Measurements from ENCODE around the gene HSD17B13. TPM values are rescaled to one million over a fixed set of nuclear protein-coding genes. Genes with fewer than 3 reads are reported as not detected.
"Not testable (repeated sequence)": the region's sequence is repeated elsewhere in the genome, so short reads cannot be mapped to it uniquely, and the experiment has no call there.

The HSD17B13 gene
- total and polyA plus RNA-seq, 2 donors (not counting 1 experiment from before 2014, with no cell fraction given) = 0.32 to 0.46 TPM

- no peaks in the 10 kb centered on the region for H3K27me3 ChIP-seq (replicated peaks in 1 of 4; ENCODE audit: control extremely low read depth in 1 of 4, control insufficient read depth in 3 of 4, insufficient read depth in 4 of 4, low read length in 3 of 4)
- Mint-ChIP-seq H3K9me3 (ENCODE audit: insufficient read depth) (peaks cover 4% of the 10 kb centered on the region), H3K27me3 (no peaks in the 10 kb centered on the region), H3K4me1 (no peaks in the 10 kb centered on the region), H3K27ac (no peak overlapping the region), H3K4me3 (no peak overlapping the region)
- H3K9ac ChIP-seq (ENCODE audit: low read length) = no peak overlapping the region
- 89% methylated on average over 2 of the region's 2 CpGs for WGBS (ENCODE audit: insufficient coverage)
- ChIA-PET POLR2A (no interaction called here), CTCF (no interaction called here)
- no peak for TF ChIP-seq EZH2 (IDR thresholded peaks at IDR 0.05; ENCODE audit: borderline replicate concordance, insufficient read depth, low read depth, low read length, poor library complexity, severe bottlenecking)
- TF ChIP-seq CTCF (IDR thresholded peaks at IDR 0.05) = no peak
- H3K79me2 ChIP-seq (ENCODE audit: control insufficient read depth, insufficient read depth, low read length) = no peaks in the 10 kb centered on the region
- H4K20me1 ChIP-seq (ENCODE audit: control insufficient read depth, insufficient read depth, low read length, poor library complexity, severe bottlenecking) = no peaks in the 10 kb centered on the region
- H3K4me3 ChIP-seq (ENCODE audit: control extremely low read depth in 1 of 5, extremely low read depth in 1 of 5, insufficient read depth in 1 of 5, low read depth in 2 of 5, low read length in 4 of 5) = no peak overlapping the region
- H3K9me3 ChIP-seq (ENCODE audit: control extremely low read depth in 1 of 3, control insufficient read depth in 2 of 3, insufficient read depth in 1 of 3, low read length in 2 of 3) = peaks cover 0 to 4% (median 2%) of the 10 kb centered on the region in 3 donors
- intact Hi-C loops (cut with micrococcal nuclease) = no loop called here
- H3K4me2 ChIP-seq (replicated peaks; ENCODE audit: low read depth, low read length, poor library complexity, severe bottlenecking) = no peak overlapping the region
- H2AFZ ChIP-seq (ENCODE audit: insufficient read depth, low read depth, low read length, poor library complexity, severe bottlenecking) = no peak overlapping the region
- no peak overlapping the region for H3K27ac ChIP-seq (ENCODE audit: low read length in 2 of 2)
- no peaks in the 10 kb centered on the region for H3K36me3 ChIP-seq (replicated peaks in 1 of 2; ENCODE audit: control extremely low read depth in 1 of 2, control insufficient read depth in 1 of 2, extremely low read depth in 1 of 2, insufficient read depth in 2 of 2, low read length in 1 of 2)
- no peak for ATAC-seq (ENCODE audit: low read depth)
- no peaks in the 10 kb centered on the region for H3K4me1 ChIP-seq (ENCODE audit: control insufficient read depth in 2 of 2, insufficient read depth in 2 of 2, low read length in 2 of 2)
- no peak for DNase-seq
These were observed 24.3 kb downstream of the HSD17B13 start for GRCh38 chr4:87298362-87298761.

GRCh38 chr4:87294911-87295310, 27.8 kb downstream of the HSD17B13 start:
- H3K36me3 ChIP-seq (replicated peaks in 1 of 2; ENCODE audit: control extremely low read depth in 1 of 2, control insufficient read depth in 1 of 2, extremely low read depth in 1 of 2, insufficient read depth in 2 of 2, low read length in 1 of 2); H3K27ac Mint-ChIP-seq; intact Hi-C loops (cut with micrococcal nuclease); CTCF ChIA-PET; H3K4me1 Mint-ChIP-seq; H3K4me1 ChIP-seq (ENCODE audit: control insufficient read depth in 2 of 2, insufficient read depth in 2 of 2, low read length in 2 of 2); DNase-seq; H3K27me3 ChIP-seq (replicated peaks in 1 of 4; ENCODE audit: control extremely low read depth in 1 of 4, control insufficient read depth in 3 of 4, insufficient read depth in 4 of 4, low read length in 3 of 4); H3K9me3 Mint-ChIP-seq (ENCODE audit: insufficient read depth); ATAC-seq (ENCODE audit: low read depth); H2AFZ ChIP-seq (ENCODE audit: insufficient read depth, low read depth, low read length, poor library complexity, severe bottlenecking); H3K4me3 ChIP-seq (ENCODE audit: control extremely low read depth in 1 of 5, extremely low read depth in 1 of 5, insufficient read depth in 1 of 5, low read depth in 2 of 5, low read length in 4 of 5); H3K27ac ChIP-seq (ENCODE audit: low read length in 2 of 2); H3K4me3 Mint-ChIP-seq; POLR2A ChIA-PET; H3K9ac ChIP-seq (ENCODE audit: low read length); H3K9me3 ChIP-seq (ENCODE audit: control extremely low read depth in 1 of 3, control insufficient read depth in 2 of 3, insufficient read depth in 1 of 3, low read length in 2 of 3); H4K20me1 ChIP-seq (ENCODE audit: control insufficient read depth, insufficient read depth, low read length, poor library complexity, severe bottlenecking); H3K4me2 ChIP-seq (replicated peaks; ENCODE audit: low read depth, low read length, poor library complexity, severe bottlenecking); H3K27me3 Mint-ChIP-seq; H3K79me2 ChIP-seq (ENCODE audit: control insufficient read depth, insufficient read depth, low read length): not testable (repeated sequence)
- WGBS (ENCODE audit: insufficient coverage) = 100% methylated on average over 3 of the region's 11 CpGs

- H3K9me3 Mint-ChIP-seq (ENCODE audit: insufficient read depth); H3K27ac Mint-ChIP-seq; H3K27me3 ChIP-seq (replicated peaks in 1 of 4; ENCODE audit: control extremely low read depth in 1 of 4, control insufficient read depth in 3 of 4, insufficient read depth in 4 of 4, low read length in 3 of 4); POLR2A ChIA-PET; H3K79me2 ChIP-seq (ENCODE audit: control insufficient read depth, insufficient read depth, low read length); H3K9me3 ChIP-seq (ENCODE audit: control extremely low read depth in 1 of 3, control insufficient read depth in 2 of 3, insufficient read depth in 1 of 3, low read length in 2 of 3); CTCF ChIA-PET; H3K4me3 Mint-ChIP-seq; H3K4me1 ChIP-seq (ENCODE audit: control insufficient read depth in 2 of 2, insufficient read depth in 2 of 2, low read length in 2 of 2); H3K27me3 Mint-ChIP-seq; intact Hi-C loops (cut with micrococcal nuclease); H3K4me3 ChIP-seq (ENCODE audit: control extremely low read depth in 1 of 5, extremely low read depth in 1 of 5, insufficient read depth in 1 of 5, low read depth in 2 of 5, low read length in 4 of 5); H3K36me3 ChIP-seq (replicated peaks in 1 of 2; ENCODE audit: control extremely low read depth in 1 of 2, control insufficient read depth in 1 of 2, extremely low read depth in 1 of 2, insufficient read depth in 2 of 2, low read length in 1 of 2); H3K9ac ChIP-seq (ENCODE audit: low read length); H3K4me1 Mint-ChIP-seq; H3K4me2 ChIP-seq (replicated peaks; ENCODE audit: low read depth, low read length, poor library complexity, severe bottlenecking); ATAC-seq (ENCODE audit: low read depth); H3K27ac ChIP-seq (ENCODE audit: low read length in 2 of 2); H4K20me1 ChIP-seq (ENCODE audit: control insufficient read depth, insufficient read depth, low read length, poor library complexity, severe bottlenecking); H2AFZ ChIP-seq (ENCODE audit: insufficient read depth, low read depth, low read length, poor library complexity, severe bottlenecking); DNase-seq: not testable (repeated sequence)
- WGBS (ENCODE audit: insufficient coverage) = 100% methylated on average over 1 of the region's 7 CpGs
These were observed 28.8 kb downstream of the HSD17B13 start for GRCh38 chr4:87293889-87294288.
